OCI-LY7 (cell line): ENCODE data around the gene HSPA1L. TPM values are rescaled to one million over a fixed set of nuclear protein-coding genes. Genes with fewer than 3 reads are reported as not detected.
"Not testable (repeated sequence)": the region's sequence is repeated elsewhere in the genome, so short reads cannot be mapped to it uniquely, and the experiment has no call there.

Experiments used
- Bru-seq: library from RNA; stranded (reverse); fragments of 400-500 nt; gene quantifications from one replicate; lab custom pipeline; 2021; lab: Mats Ljungman, UMichigan
- BruChase-seq, 2 experiments: library from RNA; stranded (reverse); fragments of 400-500 nt; gene quantifications; one replicate each; lab custom pipeline; 2021; lab: Mats Ljungman, UMichigan
- BruUV-seq: library from RNA; stranded (reverse); fragments of 400-500 nt; replicated peaks from 2 replicates; lab custom pipeline; 2021; lab: Mats Ljungman, UMichigan
- CTCF ChIA-PET: fragments of 300-600 bp; sonication (Branson Sonifier 250); formaldehyde crosslinking; loops from one replicate; lab custom pipeline; 2022; ENCODE audit warnings: antibody characterized with exemption; ENCODE audit not compliant: unreplicated experiment; lab: Charles Lee
- POLR2A ChIA-PET: fragments of 300-600 bp; sonication (Branson Sonifier 250); formaldehyde crosslinking; loops from one replicate; lab custom pipeline; 2022; ENCODE audit warnings: antibody characterized with exemption; lab: Charles Lee
- DNase-seq: peaks from one replicate; pipeline ENCODE4 v3.0.0-alpha.2; 2015; ENCODE audit warnings: low spot score
- H2AFZ ChIP-seq: fragments of 200-600 bp; sonication (generic), shearing (Covaris generic); 2 replicates; pipeline ENCODE4 v1.6.1; 2014; ENCODE audit warnings: mild to moderate bottlenecking, antibody characterized with exemption, low read length, moderate library complexity
- H3K27ac ChIP-seq: fragments of 200-600 bp; sonication (generic); 2 replicates; pipeline ENCODE4 v1.5.1; 2014; ENCODE audit warnings: mixed run types, low read depth, mild to moderate bottlenecking, moderate library complexity, low read length, inconsistent platforms; ENCODE audit not compliant: poor library complexity, severe bottlenecking
- H3K36me3 ChIP-seq: fragments of 200-600 bp; sonication (generic); 2 replicates; pipeline ENCODE4 v1.6.1; 2014; ENCODE audit warnings: mild to moderate bottlenecking, antibody characterized with exemption, low read length, moderate library complexity, mixed read lengths; ENCODE audit not compliant: insufficient read depth
- H3K4me1 ChIP-seq: fragments of 200-600 bp; sonication (generic); 2 replicates; pipeline ENCODE4 v1.5.1; 2014; ENCODE audit warnings: mild to moderate bottlenecking, low read length; ENCODE audit not compliant: insufficient read depth, poor library complexity, severe bottlenecking
- H3K4me2 ChIP-seq: fragments of 200-600 bp; sonication (generic); 2 replicates; pipeline ENCODE4 v1.6.1; 2014; ENCODE audit warnings: mild to moderate bottlenecking, low read length
- H3K4me3 ChIP-seq: fragments of 200-600 bp; sonication (generic); 2 replicates; pipeline ENCODE4 v1.5.1; 2014; ENCODE audit warnings: mild to moderate bottlenecking, low read depth, low read length; ENCODE audit not compliant: poor library complexity, severe bottlenecking
- H3K79me2 ChIP-seq: fragments of 200-600 bp; sonication (generic); 2 replicates; pipeline ENCODE4 v1.6.1; 2016; ENCODE audit warnings: low read depth, mild to moderate bottlenecking, low read length, moderate library complexity, mixed read lengths; ENCODE audit not compliant: insufficient read depth
- H3K9me2 ChIP-seq: fragments of 200-600 bp; sonication (generic); 2 replicates; pipeline ENCODE4 v1.6.1; 2016; ENCODE audit warnings: mild to moderate bottlenecking, low read length, mixed read lengths; ENCODE audit not compliant: insufficient read depth
- H3K9me3 ChIP-seq: fragments of 200-600 bp; sonication (generic); 2 replicates; pipeline ENCODE4 v1.6.1; 2014; ENCODE audit warnings: mild to moderate bottlenecking, mixed run types, low read length, mixed read lengths
- H4K20me1 ChIP-seq: fragments of 200-600 bp; sonication (generic); 2 replicates; pipeline ENCODE4 v1.6.1; 2014; ENCODE audit warnings: mild to moderate bottlenecking, antibody characterized with exemption, low read length, moderate library complexity, mixed read lengths; ENCODE audit not compliant: insufficient read depth
- EZH2phosphoT487 ChIP-seq: fragments of 200-600 bp; sonication (generic); IDR thresholded peaks from 2 replicates; pipeline ENCODE4 v1.6.1; 2018; ENCODE audit warnings: low read depth, borderline replicate concordance, mild to moderate bottlenecking, mixed run types, antibody characterized with exemption, low read length, moderate library complexity, mixed read lengths
- intact Hi-C: fragments of 100-400 bp; cut with micrococcal nuclease; formaldehyde crosslinking; loops from one replicate; pipeline ENCODE4 v1.10.0; 2022; ENCODE audit not compliant: unreplicated experiment
- long read RNA-seq: library from polyadenylated mRNA; stranded (forward); transcript quantifications from one replicate; pipeline ENCODE4 v2.0.0, GENCODE V29; 2022
- total RNA-seq, 2 experiments: library from RNA; depleted of rRNA in 1 of 2; stranded (reverse); fragments of >200 nt in 1 of 2; shearing (Covaris generic) in 1 of 2; gene quantifications; 2 replicates each; pipeline ENCODE4 v1.2.3, GENCODE V29; 2014 to 2022
- TF ChIP-seq, protein P1 (sequence below): fragments of 200-600 bp; sonication (generic); conservative IDR thresholded peaks from 2 replicates; pipeline ENCODE4 v1.5.1; 2014; ENCODE audit warnings: mild to moderate bottlenecking, antibody characterized with exemption, low read length, moderate library complexity, mixed read lengths

The HSPA1L gene
- total RNA-seq (2014; rRNA removed; shearing (Covaris generic)) = 0.19 TPM in 1 of 2 replicates, not detected in the other
- 0.15 and 0.49 TPM in 2 replicates for total RNA-seq (2022)
- percentile 22 among the genes with signal in this experiment for Bru-seq, nascent RNA
- not detected for BruChase-seq, experiment 1, labeled RNA remaining after a 6-hour chase
- BruChase-seq, experiment 2, labeled RNA remaining after a 2-hour chase = percentile 23 among the genes with signal in this experiment
- long read RNA-seq, partial matches to known transcripts = 0 of 1 reads
- long read RNA-seq, other reads (novel, unspliced or antisense) = 1 of 1 reads

- no peak within 1 kb of the TSS for H3K4me3 ChIP-seq
- BruUV-seq = no TSS peak
- H3K79me2 ChIP-seq = no peaks in the 10 kb centered on the region
- ChIA-PET CTCF (no interaction called here), POLR2A (interaction anchor here (0.8 kb wide), 2 partner anchors 9 to 313 kb away, joined by 3 to 4 read pairs; partner anchors contain the start of gene LSM2)
- H2AFZ ChIP-seq = no peak within 1 kb of the TSS
- no peaks in the 10 kb centered on the region for H3K36me3 ChIP-seq
- H3K4me1 ChIP-seq = peaks cover 13% of the 10 kb centered on the region
- no peaks in the 10 kb centered on the region for H4K20me1 ChIP-seq
- no peaks in the 10 kb centered on the region for H3K9me2 ChIP-seq
- no peak within 1 kb of the TSS for H3K27ac ChIP-seq
- no peaks in the 10 kb centered on the region for H3K9me3 ChIP-seq
- DNase-seq = no peak
- no peak within 1 kb of the TSS for H3K4me2 ChIP-seq
- no peak for TF ChIP-seq EZH2phosphoT487
- TF ChIP-seq, protein P1, sequence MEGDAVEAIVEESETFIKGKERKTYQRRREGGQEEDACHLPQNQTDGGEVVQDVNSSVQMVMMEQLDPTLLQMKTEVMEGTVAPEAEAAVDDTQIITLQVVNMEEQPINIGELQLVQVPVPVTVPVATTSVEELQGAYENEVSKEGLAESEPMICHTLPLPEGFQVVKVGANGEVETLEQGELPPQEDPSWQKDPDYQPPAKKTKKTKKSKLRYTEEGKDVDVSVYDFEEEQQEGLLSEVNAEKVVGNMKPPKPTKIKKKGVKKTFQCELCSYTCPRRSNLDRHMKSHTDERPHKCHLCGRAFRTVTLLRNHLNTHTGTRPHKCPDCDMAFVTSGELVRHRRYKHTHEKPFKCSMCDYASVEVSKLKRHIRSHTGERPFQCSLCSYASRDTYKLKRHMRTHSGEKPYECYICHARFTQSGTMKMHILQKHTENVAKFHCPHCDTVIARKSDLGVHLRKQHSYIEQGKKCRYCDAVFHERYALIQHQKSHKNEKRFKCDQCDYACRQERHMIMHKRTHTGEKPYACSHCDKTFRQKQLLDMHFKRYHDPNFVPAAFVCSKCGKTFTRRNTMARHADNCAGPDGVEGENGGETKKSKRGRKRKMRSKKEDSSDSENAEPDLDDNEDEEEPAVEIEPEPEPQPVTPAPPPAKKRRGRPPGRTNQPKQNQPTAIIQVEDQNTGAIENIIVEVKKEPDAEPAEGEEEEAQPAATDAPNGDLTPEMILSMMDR = no peak
- intact Hi-C loops = loop anchor here (10.0 kb wide), 1 partner anchor 1580 kb away; the partner anchor contains the start of gene KIFC1
Observed at GRCh38 chr6:31815025-31815838, at the start of gene HSPA1L, which contains the start of gene HSPA1A. Gene HSPA1L, minus strand, starts transcription at chr6:31815283. Its CDS starts 3,311 bp downstream, at chr6:31811972. Gene HSPA1A, plus strand, starts transcription at chr6:31815543. Its CDS starts 214 bp downstream, at chr6:31815757.

DNA sequence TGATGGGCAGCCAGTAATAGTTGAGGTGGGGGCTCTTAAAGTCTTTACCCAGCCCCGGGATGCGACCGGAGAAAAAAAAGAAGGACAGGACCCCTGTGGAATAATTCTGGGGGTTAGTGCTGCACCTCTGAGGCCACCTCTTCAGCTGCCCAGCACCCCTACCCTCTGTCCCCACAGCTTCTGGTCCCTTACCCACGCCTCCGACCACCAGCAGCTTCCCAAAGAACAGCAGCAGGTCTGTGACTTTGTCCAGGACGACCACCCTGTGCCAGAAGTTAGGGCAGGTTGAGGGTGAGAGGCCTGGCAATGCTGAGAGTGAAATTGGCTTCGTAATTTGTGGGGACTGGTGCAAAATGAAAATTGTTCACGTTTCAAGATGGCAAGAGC lies 49.7 kb upstream of the HSPA1L start:
- no peaks in the 10 kb centered on the region for H3K9me2 ChIP-seq
- H3K36me3 ChIP-seq = no peaks in the 10 kb centered on the region
- peaks cover 20% of the 10 kb centered on the region for H3K4me1 ChIP-seq
- intact Hi-C loops = no loop called here
- DNase-seq = no peak
- TF ChIP-seq, protein P1 = no peak
- TF ChIP-seq EZH2phosphoT487 = no peak
- H4K20me1 ChIP-seq = no peaks in the 10 kb centered on the region
- H3K9me3 ChIP-seq = no peaks in the 10 kb centered on the region
- no peak overlapping the region for H3K27ac ChIP-seq
- BruUV-seq = no TSS peak
- no peak overlapping the region for H2AFZ ChIP-seq
- CTCF ChIA-PET = no interaction called here
- POLR2A ChIA-PET = no interaction called here
- no peaks in the 10 kb centered on the region for H3K79me2 ChIP-seq
- H3K4me2 ChIP-seq = peak overlapping the region; percentile 74
- peak overlapping the region; percentile 73 for H3K4me3 ChIP-seq

- ChIA-PET POLR2A (interaction anchor here (0.6 to 0.7 kb wide), 2 partner anchors 9 to 968 kb away, joined by 3 read pairs; no protein-coding TSS in a partner anchor), CTCF (interaction anchor here (0.6 kb wide), 1 partner anchor 183 kb away, joined by 4 read pairs; no protein-coding TSS in a partner anchor)
- H3K9me3 ChIP-seq, H3K9me2 ChIP-seq, H3K36me3 ChIP-seq, DNase-seq, H3K79me2 ChIP-seq, intact Hi-C loops, BruUV-seq, H4K20me1 ChIP-seq: not testable (repeated sequence)
- Histone ChIP-seq H3K4me1 (peaks cover 20% of the 10 kb centered on the region), H3K4me3 (peak overlapping the region; percentile 73), H2AFZ (peak overlapping the region; percentile 76; the same call in 1 of the 2 replicates), H3K4me2 (peak overlapping the region; percentile 74), H3K27ac (peak overlapping the region; percentile 74)
Observed at GRCh38 chr6:31864123-31864562, 49.1 kb upstream of the HSPA1L start.
